K562 (cell line): ENCODE results near the gene SAT1. TPM values are rescaled to one million over a fixed set of nuclear protein-coding genes. Genes with fewer than 3 reads are reported as not detected.
"Not testable (repeated sequence)": the region's sequence is repeated elsewhere in the genome, so short reads cannot be mapped to it uniquely, and the experiment has no call there.

ENCODE experiments used
- ATAC-seq: fragments of 200-7000 bp; cut with Tn5 transposase; 3 replicates; pipeline ENCODE4 v1.9.1; 2020; ENCODE audit warnings: moderate library complexity
- BruUV-seq: library from RNA; stranded (reverse); fragments of 400-500 nt; replicated peaks from 2 replicates; lab custom pipeline; 2021; lab: Mats Ljungman, UMichigan
- CTCF ChIA-PET: fragments of 300-600 bp; formaldehyde crosslinking; extraction: SDS; loops from one replicate; lab custom pipeline; 2021; ENCODE audit warnings: low intra/inter-chr PET ratio; lab: Yijun Ruan, JAX
- POLR2A ChIA-PET: fragments of 300-600, 350-650 bp; sonication (Branson Sonifier 250); formaldehyde crosslinking; extraction: SDS; loops from one replicate; lab custom pipeline; 2021; ENCODE audit warnings: antibody characterized with exemption, inconsistent platforms; lab: Yijun Ruan, JAX
- DNase-seq, 4 experiments: peaks; one replicate each; pipeline versions ENCODE4 v3.0.0 to v3.0.0-alpha.2; 2011 to 2018; ENCODE audit warnings: low spot score in 3 of 4, mixed read lengths in 3 of 4; ENCODE audit errors: extremely low read depth in 1 of 4
- FAIRE-seq: peaks from 2 replicates; lab custom pipeline; 2011; peaks lifted over from hg19 to GRCh38; lab: Jason Lieb, UNC
- H2AFZ ChIP-seq: 2 replicates; pipeline ENCODE4 v1.6.0; 2011; ENCODE audit warnings: low read depth, low read length, control low read depth, inconsistent platforms
- H3K27ac ChIP-seq: fragments of 200-600 bp; 3 replicates; pipeline ENCODE4 v1.8.0; 2011; ENCODE audit warnings: low read depth, mild to moderate bottlenecking, control low read depth, inconsistent platforms, low read length, moderate library complexity, mixed read lengths; ENCODE audit errors: extremely low read depth
- H3K27me3 ChIP-seq, 2 experiments: fragments of 300-600 bp in 1 of 2; 2 replicates in 1 of 2; 3 replicates in 1 of 2; pipeline versions ENCODE4 v1.6.0 to v1.8.0; 2011; ENCODE audit warnings: inconsistent platforms in 2 of 2, low read length in 2 of 2, mild to moderate bottlenecking in 1 of 2, mixed read lengths in 1 of 2, moderate library complexity in 1 of 2; ENCODE audit not compliant: control insufficient read depth in 2 of 2, insufficient read depth in 2 of 2
- H3K36me3 ChIP-seq: fragments of 300-600 bp; 3 replicates; pipeline ENCODE4 v1.8.0; 2011; ENCODE audit warnings: mild to moderate bottlenecking, low read length, inconsistent platforms; ENCODE audit not compliant: control insufficient read depth, insufficient read depth
- H3K4me1 ChIP-seq, 2 experiments: fragments of 200-600 bp in 1 of 2; replicated peaks in 1 of 2; 2 replicates in 1 of 2; 3 replicates in 1 of 2; pipeline versions ENCODE4 v1.5.1 to v1.8.0; 2011; ENCODE audit warnings: inconsistent platforms in 2 of 2, low read length in 2 of 2, mild to moderate bottlenecking in 1 of 2, mixed read lengths in 1 of 2, moderate library complexity in 1 of 2; ENCODE audit not compliant: control insufficient read depth in 2 of 2, insufficient read depth in 2 of 2
- H3K4me2 ChIP-seq: 2 replicates; pipeline ENCODE4 v1.6.1; 2011; ENCODE audit warnings: low read length, control low read depth, inconsistent platforms, mixed read lengths; ENCODE audit not compliant: insufficient read depth
- H3K4me3 ChIP-seq: fragments of 200-600 bp; sonication (generic), shearing (Covaris generic); 2 replicates; pipeline ENCODE4 v1.5.1; 2016; ENCODE audit warnings: control low read depth, inconsistent platforms
- H3K79me2 ChIP-seq: fragments of 200-600 bp; 3 replicates; pipeline ENCODE4 v1.8.0; 2011; ENCODE audit warnings: low read length, inconsistent platforms; ENCODE audit not compliant: control insufficient read depth, insufficient read depth
- H3K9ac ChIP-seq, 2 experiments: 2 replicates each; pipeline versions ENCODE4 v1.6.0 to v1.6.1; 2011; ENCODE audit warnings: low read depth in 2 of 2, low read length in 2 of 2, control low read depth in 1 of 2, inconsistent platforms in 1 of 2, mild to moderate bottlenecking in 1 of 2, mixed read lengths in 1 of 2; ENCODE audit not compliant: insufficient read depth in 1 of 2
- H3K9me1 ChIP-seq: one replicate; pipeline ENCODE4 v1.6.0; 2011; ENCODE audit warnings: inconsistent platforms, mild to moderate bottlenecking, low read length, moderate library complexity; ENCODE audit not compliant: control insufficient read depth, insufficient read depth
- H3K9me3 ChIP-seq: replicated peaks from 2 replicates; pipeline ENCODE4 v1.5.1; 2011; ENCODE audit warnings: low read depth, low read length, inconsistent platforms; ENCODE audit not compliant: control insufficient read depth, insufficient read depth
- H4K20me1 ChIP-seq: replicated peaks from 2 replicates; pipeline ENCODE4 v1.6.1; 2011; ENCODE audit warnings: low read length, inconsistent platforms, mixed read lengths; ENCODE audit not compliant: control insufficient read depth, insufficient read depth
- C11orf30 ChIP-seq: fragments of 450-650 bp; IDR thresholded peaks from 2 replicates; pipeline ENCODE4 v1.6.1; 2016; ENCODE audit warnings: low read depth, mild to moderate bottlenecking
- HIVEP1 ChIP-seq: fragments of 250-450 bp; sonication (Bioruptor Pico); IDR thresholded peaks from 2 replicates; pipeline ENCODE4 v1.4.0; 2020; ENCODE audit warnings: mild to moderate bottlenecking
- IRF2 ChIP-seq: sonication (generic); formaldehyde crosslinking; IDR thresholded peaks from 2 replicates; pipeline ENCODE4 v1.8.1; 2022; ENCODE audit warnings: mild to moderate bottlenecking, missing genetic modification reagents
- JUND ChIP-seq, 2 experiments: IDR thresholded peaks; 2 replicates in 1 of 2; 3 replicates in 1 of 2; pipeline ENCODE4 v1.6.1; 2011; ENCODE audit warnings: borderline replicate concordance in 2 of 2, low read depth in 2 of 2, low read length in 2 of 2, improper control_type of control experiment in 1 of 2, missing biosample characterization in 1 of 2, missing genetic modification characterization in 1 of 2, missing genetic modification reagents in 1 of 2
- PML ChIP-seq: IDR thresholded peaks from 2 replicates; pipeline ENCODE4 v1.6.1; 2012; ENCODE audit warnings: low read length, inconsistent platforms
- POLR2AphosphoS5 ChIP-seq: IDR thresholded peaks from 2 replicates; pipeline ENCODE4 v1.6.1; 2011; ENCODE audit warnings: mild to moderate bottlenecking, low read depth, low read length, moderate library complexity; ENCODE audit not compliant: control insufficient read depth, insufficient read depth
- ZBED1 ChIP-seq: IDR thresholded peaks from 2 replicates; pipeline ENCODE4 v1.6.1; 2014
- WGBS: fragments of 100-300 bp; shearing (Covaris generic); methylation state at CpG from one replicate; pipeline ENCODE4 v1.1.6; 2016; ENCODE audit warnings: low coverage, mixed read lengths; ENCODE audit not compliant: insufficient coverage; ENCODE audit errors: missing lambda C conversion rate; 5-methylcytosine and 5-hydroxymethylcytosine counted together
- in situ Hi-C: fragments of 300-500 bp; cut with MboI; formaldehyde crosslinking; loops from 4 replicates; pipeline ENCODE4 v1.15.0; 2018; ENCODE audit warnings: inconsistent platforms, mixed read lengths
- intact Hi-C: fragments of 100-400 bp; cut with micrococcal nuclease; formaldehyde crosslinking; loops from 2 replicates; pipeline ENCODE4 v1.14.2; 2022
- polyA plus RNA-seq, 8 experiments: library from polyadenylated mRNA; depleted of rRNA in 4 of 8; stranded (reverse) in 5 of 8; unstranded in 3 of 8; fragments of >200 nt; fragmentation: Nextera tagmentation in 2 of 8; fragmentation: Illumina TruSeq in 1 of 8; extraction: Ambion mirVana in 2 of 8; extraction: Trizol in 1 of 8; gene quantifications; 2 replicates each; pipeline versions ENCODE4 v1.2.1 to v1.2.3, GENCODE V29; 2011 to 2014; ENCODE audit warnings: inconsistent platforms in 1 of 8, missing spikeins in 1 of 8
- total RNA-seq, 7 experiments: library from RNA; depleted of rRNA in 6 of 7; stranded (reverse); fragments of >200 nt in 6 of 7; fragmentation: Illumina TruSeq in 2 of 7; extraction: Trizol in 2 of 7; gene quantifications; 2 replicates each; pipeline versions ENCODE4 v1.2.1 to v1.2.3, GENCODE V29; 2011 to 2021; ENCODE audit warnings: low replicate concordance in 1 of 7
- TF ChIP-seq, protein P1 (sequence below), 2 experiments: fragments of 250-450 bp in 1 of 2; fragments of 450-650 bp in 1 of 2; sonication (Bioruptor Pico) in 1 of 2; IDR thresholded peaks; 2 replicates each; pipeline versions ENCODE4 v1.6.1 to v1.8.0; 2016 to 2021; ENCODE audit warnings: mild to moderate bottlenecking in 2 of 2, moderate library complexity in 2 of 2, missing compliant biosample characterization in 1 of 2, missing genetic modification characterization in 1 of 2

SAT1 gene
- total and polyA plus RNA-seq, 9 of the 15 experiments (the other 6 are each of a cell fraction or from before 2014, with no cell fraction given) = 47.4 to 194 (median 74.1) TPM

GRCh38 chrX:23770142-23770541 lies 12.8 kb upstream of the SAT1 start:
- no peaks in the 10 kb centered on the region for H3K9me1 ChIP-seq
- H3K4me1 ChIP-seq = peaks cover 3 to 8% of the 10 kb centered on the region in 2 experiments; a peak in 3 of 5 replicates
- DNase-seq (no peak), FAIRE-seq (no peak), ATAC-seq (no peak)
- H3K4me3 ChIP-seq = no peak overlapping the region
- TF ChIP-seq PML = no peak
- no peak for TF ChIP-seq JUND (IDR thresholded peaks at IDR 0.05; ENCODE audit: borderline replicate concordance, low read depth, low read length)
- no peak for TF ChIP-seq JUND (tag; IDR thresholded peaks at IDR 0.05; ENCODE audit: borderline replicate concordance, low read depth, low read length)
- no peak for TF ChIP-seq IRF2 (CRISPR knock-in tag)
- TF ChIP-seq ZBED1 = no peak
- TF ChIP-seq HIVEP1 (CRISPR knock-in tag) = no peak
- TF ChIP-seq C11orf30 = no peak
- no peak for TF ChIP-seq POLR2AphosphoS5
- TF ChIP-seq, protein P1, sequence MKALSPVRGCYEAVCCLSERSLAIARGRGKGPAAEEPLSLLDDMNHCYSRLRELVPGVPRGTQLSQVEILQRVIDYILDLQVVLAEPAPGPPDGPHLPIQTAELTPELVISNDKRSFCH (CRISPR knock-in tag; IDR thresholded peaks at IDR 0.05) = no peak
- TF ChIP-seq, protein P1 (tag; IDR thresholded peaks at IDR 0.05) = no peak
- POLR2A ChIA-PET = interaction anchor here (1.1 kb wide), 1 partner anchor 13 kb away, joined by 3 read pairs; the partner anchor contains the start of gene SAT1
- no peaks in the 10 kb centered on the region for H3K79me2 ChIP-seq
- no peaks in the 10 kb centered on the region for H3K27me3 ChIP-seq
- in situ Hi-C loops = no loop called here
- no peak overlapping the region for H2AFZ ChIP-seq
- H4K20me1 ChIP-seq = no peaks in the 10 kb centered on the region
- no TSS peak for BruUV-seq
- intact Hi-C loops = no loop called here
- CTCF ChIA-PET = no interaction called here
- H3K4me2 ChIP-seq = no peak overlapping the region
- no peak overlapping the region for H3K9ac ChIP-seq
- WGBS = 8% methylated on average over 2 of the region's 2 CpGs
- no peaks in the 10 kb centered on the region for H3K36me3 ChIP-seq
- H3K9me3 ChIP-seq = no peaks in the 10 kb centered on the region
- H3K27ac ChIP-seq = no peak overlapping the region

- H3K27ac ChIP-seq, H3K36me3 ChIP-seq, H3K4me2 ChIP-seq, DNase-seq, BruUV-seq, POLR2A ChIA-PET, H2AFZ ChIP-seq, H3K9ac ChIP-seq, H3K27me3 ChIP-seq, FAIRE-seq, intact Hi-C loops, CTCF ChIA-PET, H3K9me1 ChIP-seq, in situ Hi-C loops, ATAC-seq, H4K20me1 ChIP-seq, H3K4me3 ChIP-seq, H3K9me3 ChIP-seq, H3K79me2 ChIP-seq, H3K4me1 ChIP-seq: not testable (repeated sequence)
- 49% methylated on average over 6 of the region's 7 CpGs for WGBS
Measured at GRCh38 chrX:23771086-23771485, 11.9 kb upstream of the SAT1 start.
